Breast epithelium (tissue), 4 donors: ENCODE results near the gene DUSP22. TPM values are rescaled to one million over a fixed set of nuclear protein-coding genes. Genes with fewer than 3 reads are reported as not detected.

Experiments
- DNase-seq, 2 donors: peaks; one replicate each; pipeline ENCODE4 v3.0.0-alpha.2; 2019; ENCODE audit warnings: low spot score in 2 of 2
- H3K27ac ChIP-seq, 2 donors: fragments of 200-600 bp; sonication (generic) in 1 of 2; one replicate each; pipeline ENCODE4 v1.5.1; 2016 to 2019; ENCODE audit warnings: mild to moderate bottlenecking in 1 of 2
- H3K27me3 ChIP-seq, 2 donors: fragments of 200-600 bp; sonication (generic) in 1 of 2; one replicate each; pipeline versions ENCODE4 v1.5.1 to v1.6.0; 2017 to 2019; ENCODE audit warnings: control low read depth in 1 of 2, mild to moderate bottlenecking in 1 of 2
- H3K36me3 ChIP-seq: fragments of 200-600 bp; one replicate; pipeline ENCODE4 v1.5.1; 2019
- H3K4me1 ChIP-seq, 2 donors: fragments of 200-600 bp; sonication (generic); one replicate each; pipeline ENCODE4 v1.5.1; 2016 to 2019; ENCODE audit warnings: control low read depth in 1 of 2
- H3K4me3 ChIP-seq, 3 donors: fragments of 200-600 bp; sonication (generic); 1 replicate in 2 of 3; 2 replicates in 1 of 3; pipeline ENCODE4 v1.5.1; 2016 to 2019; ENCODE audit warnings: mild to moderate bottlenecking in 3 of 3, moderate library complexity in 2 of 3
- H3K9me3 ChIP-seq, 2 donors: fragments of 200-600 bp; sonication (generic) in 1 of 2; one replicate each; pipeline ENCODE4 v1.5.1; 2016 to 2019; ENCODE audit warnings: control low read depth in 1 of 2
- POLR2A ChIP-seq: fragments of 450-650 bp; IDR thresholded peaks from one replicate; pipeline ENCODE4 v1.6.1; 2016; ENCODE audit warnings: antibody characterized with exemption, mild to moderate bottlenecking, moderate library complexity
- POLR2AphosphoS5 ChIP-seq, 3 donors: sonication (generic); formaldehyde crosslinking; IDR thresholded peaks; one replicate each; pipeline ENCODE4 v1.6.1; 2017; ENCODE audit warnings: antibody characterized with exemption in 3 of 3
- intact Hi-C: fragments of 100-400 bp; cut with DNase I; formaldehyde crosslinking; loops from one replicate; pipeline ENCODE4 v1.15.1; 2023; ENCODE audit warnings: low total_unique reads
- total RNA-seq, 3 donors: library from RNA; depleted of rRNA; stranded (reverse); fragments of >200 nt; gene quantifications; one replicate each; pipeline ENCODE4 v1.1.0, GENCODE V29; 2016
- TF ChIP-seq, protein P1 (sequence below), 3 donors: fragments of 450-650 bp; IDR thresholded peaks; one replicate each; pipeline ENCODE4 v1.5.1; 2016 to 2017; ENCODE audit warnings: antibody characterized with exemption in 3 of 3, mild to moderate bottlenecking in 3 of 3, moderate library complexity in 3 of 3

Gene DUSP22
- total RNA-seq, 3 donors from 2014 or later = 55.6 to 81.9 (median 59.0) TPM

DNA sequence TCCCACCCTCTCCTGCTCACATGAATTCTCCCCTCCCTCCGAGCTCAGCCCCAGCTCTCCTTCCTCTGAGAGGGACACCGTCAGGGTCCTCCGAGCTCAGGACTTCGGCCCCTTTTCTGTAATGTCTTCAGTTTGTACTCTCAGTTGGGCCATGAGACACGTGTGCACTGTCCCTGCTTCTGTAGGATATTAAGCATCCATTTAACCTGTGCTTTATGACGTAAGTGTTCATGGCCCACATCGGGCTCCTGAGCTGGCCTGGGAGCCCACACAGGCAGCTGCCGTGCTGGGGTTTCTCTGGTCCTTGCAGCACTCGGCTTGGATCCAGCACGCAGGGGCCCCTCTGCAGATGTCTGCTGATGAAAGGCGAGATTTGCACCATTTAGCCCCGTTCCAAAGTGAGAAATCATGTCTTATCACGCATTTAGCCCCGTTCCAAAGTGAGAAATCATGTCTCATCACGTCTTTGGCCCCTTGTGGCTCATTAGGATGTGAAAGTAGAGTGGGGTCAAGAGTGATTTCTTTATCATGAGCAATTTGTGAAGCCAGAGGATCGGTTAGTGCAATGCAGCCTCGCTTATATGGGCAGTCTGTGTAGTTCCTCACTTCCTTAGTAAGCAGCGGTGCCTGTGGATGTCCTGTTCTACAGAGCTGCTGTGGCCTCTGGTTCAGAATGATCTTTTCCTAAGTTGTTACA, 25.3 kb downstream of the DUSP22 start:
- Histone ChIP-seq H3K27me3 (no peaks in the 10 kb centered on the region), H3K36me3 (no peaks in the 10 kb centered on the region), H3K4me3 (no peak overlapping the region), H3K9me3 (no peaks in the 10 kb centered on the region), H3K4me1 (no peaks in the 10 kb centered on the region), H3K27ac (no peak overlapping the region)
- TF ChIP-seq POLR2A = no peak
- TF ChIP-seq POLR2AphosphoS5 (IDR thresholded peaks at IDR 0.05) = no peak
- intact Hi-C loops = no loop called here
- no peak for DNase-seq

DNA sequence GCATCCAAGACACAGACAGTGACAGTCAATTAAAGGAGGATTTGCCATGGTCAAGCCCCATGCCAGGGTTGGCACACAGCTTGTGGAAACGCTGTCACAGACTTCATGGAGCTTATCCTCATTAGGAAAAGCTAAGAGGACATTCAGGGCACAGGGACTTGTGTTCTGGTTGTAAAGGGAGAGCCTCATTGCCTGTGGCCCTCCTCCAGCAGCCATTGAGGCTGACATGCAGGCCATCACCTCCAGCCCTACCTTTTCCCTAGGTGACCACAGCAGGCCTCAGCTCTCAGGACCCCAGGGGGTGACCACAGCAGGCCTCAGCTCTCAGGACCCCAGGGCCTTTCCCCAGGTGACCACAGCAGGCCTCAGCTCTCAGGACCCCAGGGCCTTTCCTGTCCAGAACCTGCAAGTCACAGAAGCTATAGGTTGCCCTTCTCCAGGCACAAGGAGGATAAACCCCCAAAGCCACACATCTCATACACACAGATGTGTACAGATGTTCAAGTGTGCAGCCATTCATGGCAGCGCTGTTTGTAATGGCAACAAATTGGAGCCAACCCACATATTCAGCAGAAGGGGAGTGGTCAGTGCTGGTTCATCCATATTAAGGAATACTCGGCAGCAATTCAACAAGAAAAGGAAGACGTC, 26.1 kb downstream of the DUSP22 start:
- H3K9me3 ChIP-seq = no peaks in the 10 kb centered on the region
- no peaks in the 10 kb centered on the region for H3K4me1 ChIP-seq
- no peak overlapping the region for H3K4me3 ChIP-seq
- H3K27me3 ChIP-seq = no peaks in the 10 kb centered on the region
- TF ChIP-seq POLR2A (no peak), POLR2AphosphoS5 (IDR thresholded peaks at IDR 0.05) (no peak)
- TF ChIP-seq, protein P1, sequence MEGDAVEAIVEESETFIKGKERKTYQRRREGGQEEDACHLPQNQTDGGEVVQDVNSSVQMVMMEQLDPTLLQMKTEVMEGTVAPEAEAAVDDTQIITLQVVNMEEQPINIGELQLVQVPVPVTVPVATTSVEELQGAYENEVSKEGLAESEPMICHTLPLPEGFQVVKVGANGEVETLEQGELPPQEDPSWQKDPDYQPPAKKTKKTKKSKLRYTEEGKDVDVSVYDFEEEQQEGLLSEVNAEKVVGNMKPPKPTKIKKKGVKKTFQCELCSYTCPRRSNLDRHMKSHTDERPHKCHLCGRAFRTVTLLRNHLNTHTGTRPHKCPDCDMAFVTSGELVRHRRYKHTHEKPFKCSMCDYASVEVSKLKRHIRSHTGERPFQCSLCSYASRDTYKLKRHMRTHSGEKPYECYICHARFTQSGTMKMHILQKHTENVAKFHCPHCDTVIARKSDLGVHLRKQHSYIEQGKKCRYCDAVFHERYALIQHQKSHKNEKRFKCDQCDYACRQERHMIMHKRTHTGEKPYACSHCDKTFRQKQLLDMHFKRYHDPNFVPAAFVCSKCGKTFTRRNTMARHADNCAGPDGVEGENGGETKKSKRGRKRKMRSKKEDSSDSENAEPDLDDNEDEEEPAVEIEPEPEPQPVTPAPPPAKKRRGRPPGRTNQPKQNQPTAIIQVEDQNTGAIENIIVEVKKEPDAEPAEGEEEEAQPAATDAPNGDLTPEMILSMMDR (IDR thresholded peaks at IDR 0.05) = no peak
- no peak for DNase-seq
- intact Hi-C loops = no loop called here
- no peaks in the 10 kb centered on the region for H3K36me3 ChIP-seq
- no peak overlapping the region for H3K27ac ChIP-seq

DNA sequence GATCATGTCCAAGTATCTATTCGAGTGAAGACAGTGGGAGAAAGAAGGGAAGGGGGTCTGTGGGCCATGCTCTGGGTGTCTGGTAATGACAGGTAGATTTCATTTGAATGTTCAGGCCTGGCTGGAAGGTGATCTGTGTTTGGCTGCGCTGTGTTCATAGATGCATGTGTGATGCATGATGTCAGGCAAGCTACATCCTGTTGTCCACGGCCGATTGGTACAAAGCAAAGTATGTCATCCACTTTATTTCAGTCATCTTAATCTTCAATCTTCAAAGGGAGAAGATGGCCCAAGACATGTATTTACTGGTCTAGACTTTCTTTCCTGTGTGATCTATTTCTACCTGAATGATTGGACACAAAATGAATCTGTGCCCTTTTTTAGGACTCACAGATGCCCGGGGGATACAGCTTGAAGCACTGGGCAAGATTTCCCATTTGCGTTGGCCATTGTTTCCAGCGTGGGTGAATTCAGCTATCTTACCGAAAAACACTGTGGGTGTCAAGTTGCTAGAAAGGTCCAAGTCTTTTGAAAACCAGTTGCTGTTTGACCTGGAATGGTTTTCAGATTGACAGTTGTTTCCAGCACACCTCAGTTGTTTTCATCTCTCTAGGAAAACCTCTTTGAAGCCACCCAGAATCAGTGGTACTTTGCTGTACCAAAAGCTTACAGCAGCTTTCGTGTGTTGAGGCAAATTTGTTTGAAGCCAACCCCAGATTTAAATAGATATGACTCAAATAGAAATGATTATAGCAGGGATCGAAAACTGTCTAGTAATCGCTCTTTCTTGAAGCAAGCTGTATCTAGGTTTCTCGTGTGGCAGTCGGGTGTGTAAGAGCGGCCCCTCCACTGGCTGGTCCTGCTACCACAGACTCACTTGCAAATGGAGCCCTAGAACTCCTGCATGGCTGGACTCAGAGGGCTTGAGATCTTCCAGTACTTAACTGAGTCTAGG, 27.2 kb downstream of the DUSP22 start:
- no peaks in the 10 kb centered on the region for H3K4me1 ChIP-seq
- H3K36me3 ChIP-seq = no peaks in the 10 kb centered on the region
- no peaks in the 10 kb centered on the region for H3K27me3 ChIP-seq
- DNase-seq = no peak
- intact Hi-C loops = no loop called here
- H3K9me3 ChIP-seq = no peaks in the 10 kb centered on the region
- no peak for TF ChIP-seq POLR2A
- TF ChIP-seq POLR2AphosphoS5 (IDR thresholded peaks at IDR 0.05) = no peak
- TF ChIP-seq, protein P1 (IDR thresholded peaks at IDR 0.05) = no peak
- H3K4me3 ChIP-seq = no peak overlapping the region
- no peak overlapping the region for H3K27ac ChIP-seq

DNA sequence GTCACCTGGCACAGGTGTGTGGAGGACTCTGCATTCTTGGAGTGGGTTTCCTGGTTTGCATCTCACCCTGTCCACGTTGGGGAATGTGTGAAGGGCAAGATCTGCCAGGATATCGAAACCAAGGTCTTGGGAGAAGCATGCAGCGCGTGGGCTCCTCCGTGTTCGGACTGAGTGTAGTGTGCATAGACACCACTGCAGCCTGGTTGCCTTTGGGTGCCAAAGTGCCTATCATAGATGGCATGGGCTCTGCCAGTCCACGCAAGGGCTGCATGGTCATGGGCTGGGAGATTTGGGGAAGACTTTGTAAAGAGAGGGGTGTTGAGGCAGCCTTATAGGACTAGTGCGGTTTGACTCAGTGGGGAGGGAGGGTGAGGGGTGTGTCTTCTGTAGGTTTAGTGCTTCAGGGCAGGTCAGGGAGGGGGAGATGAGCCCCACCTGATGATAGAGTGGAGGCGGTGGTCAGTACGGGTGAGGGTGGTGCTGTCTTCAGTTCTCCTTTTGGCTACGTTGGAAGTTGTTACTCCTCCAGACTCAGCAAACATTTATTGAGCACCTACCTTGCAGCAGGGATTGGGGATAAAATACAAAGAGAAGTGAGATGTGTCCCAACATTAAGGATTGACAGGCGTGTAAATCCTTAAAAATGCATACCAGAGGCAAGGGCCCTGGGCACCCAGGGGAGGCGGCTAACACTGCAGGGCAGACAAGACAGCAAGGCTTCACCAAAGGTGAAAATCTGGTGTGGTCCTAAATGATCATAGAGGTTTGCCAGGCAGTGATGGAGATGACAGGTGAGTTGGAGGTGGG, 28.3 kb downstream of the DUSP22 start:
- TF ChIP-seq, protein P1 (IDR thresholded peaks at IDR 0.05) = no peak
- TF ChIP-seq POLR2AphosphoS5 (IDR thresholded peaks at IDR 0.05) (no peak), POLR2A (no peak)
- Histone ChIP-seq H3K27ac (no peak overlapping the region), H3K27me3 (no peaks in the 10 kb centered on the region), H3K4me3 (no peak overlapping the region), H3K36me3 (no peaks in the 10 kb centered on the region), H3K4me1 (no peaks in the 10 kb centered on the region), H3K9me3 (no peaks in the 10 kb centered on the region)
- no peak for DNase-seq
- intact Hi-C loops = no loop called here

DNA sequence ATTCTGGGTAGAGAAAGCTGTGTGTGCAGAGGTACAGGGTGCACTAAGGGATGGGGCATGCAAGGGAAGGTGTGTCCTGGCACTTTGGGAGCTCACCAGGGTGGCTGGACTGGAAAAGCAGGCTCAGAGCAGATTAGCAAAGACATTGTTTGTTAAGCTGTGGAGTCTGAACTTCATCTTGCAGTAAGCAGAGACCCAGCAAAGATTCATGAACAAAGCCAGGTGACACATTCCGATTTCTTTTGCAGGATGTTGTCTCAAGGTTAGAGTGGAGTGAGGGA, 28.8 kb downstream of the DUSP22 start:
- intact Hi-C loops = no loop called here
- Histone ChIP-seq H3K27me3 (no peaks in the 10 kb centered on the region), H3K4me1 (no peaks in the 10 kb centered on the region), H3K9me3 (no peaks in the 10 kb centered on the region), H3K36me3 (no peaks in the 10 kb centered on the region), H3K27ac (no peak overlapping the region), H3K4me3 (no peak overlapping the region)
- TF ChIP-seq POLR2A = no peak
- no peak for TF ChIP-seq POLR2AphosphoS5 (IDR thresholded peaks at IDR 0.05)
- TF ChIP-seq, protein P1 (IDR thresholded peaks at IDR 0.05) = no peak
- DNase-seq = no peak
